NCI-H748 (cell line): Measurements from ENCODE around the gene HYPK.
"Not testable (repeated sequence)": the region's sequence is repeated elsewhere in the genome, so short reads cannot be mapped to it uniquely, and the experiment has no call there.

Experiments
- DNase-seq: peaks from one replicate; lab custom pipeline; 2025; ENCODE audit not compliant: unreplicated experiment; lab: John Stamatoyannopoulos, UW

The HYPK gene

DNA sequence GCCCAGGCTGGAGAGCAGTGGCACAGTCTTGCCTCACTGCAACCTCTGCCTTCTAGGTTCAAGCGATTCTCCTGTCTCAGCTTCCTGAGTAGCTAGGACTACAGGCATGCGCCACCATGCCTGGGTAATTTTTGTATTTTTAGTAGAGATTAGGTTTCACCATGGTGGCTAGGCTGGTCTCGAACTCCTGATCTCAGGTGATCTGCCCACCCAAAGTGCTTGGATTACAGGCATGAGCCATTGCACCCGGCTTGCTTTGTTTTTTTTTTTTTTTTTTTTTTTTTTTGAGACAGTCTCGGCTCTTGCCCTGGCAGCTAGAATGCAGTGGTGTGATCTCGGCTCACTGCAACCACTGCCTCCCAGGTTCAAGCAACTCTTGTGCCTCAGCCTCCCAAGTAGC is 32.1 kb downstream of the HYPK start:
- not testable (repeated sequence) for DNase-seq

DNA sequence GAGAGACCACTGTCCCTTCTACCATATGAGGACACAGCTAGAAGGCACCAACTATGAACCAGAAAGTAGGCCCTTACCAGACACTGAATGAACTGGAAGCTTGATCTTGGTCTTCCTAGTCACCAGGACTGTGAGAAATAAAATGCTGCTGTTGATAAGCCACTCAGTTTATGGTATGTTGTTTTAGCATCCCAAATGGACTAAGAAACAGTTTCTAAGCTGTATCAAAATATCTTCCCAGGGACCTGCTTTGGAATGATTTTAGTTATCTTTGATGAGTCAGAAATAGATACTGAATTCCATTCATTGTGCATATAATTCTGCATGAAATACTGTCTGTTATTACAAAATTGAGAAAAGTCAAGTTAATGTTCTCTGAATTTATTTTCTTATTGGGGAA is 45.0 kb downstream of the HYPK start:
- DNase-seq, result no peak

DNA sequence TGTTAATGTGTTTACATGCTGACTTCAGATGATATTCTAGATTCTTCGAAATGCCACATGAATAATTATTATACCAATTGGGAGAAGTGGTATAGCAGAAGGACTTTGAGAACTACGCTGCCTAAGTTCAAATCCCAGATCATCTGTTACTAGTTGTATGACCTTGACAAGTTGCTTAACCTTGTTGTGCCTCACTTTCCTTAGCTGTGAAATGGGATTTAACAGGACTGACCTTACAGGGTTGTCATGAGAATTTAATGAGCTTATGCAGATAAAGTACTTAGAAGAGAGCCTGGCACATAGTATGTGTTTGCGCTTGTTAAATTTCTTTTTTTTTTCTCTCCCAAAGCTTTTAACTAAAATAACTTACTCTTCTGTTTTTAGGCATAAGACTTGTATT is 50.9 kb downstream of the HYPK start:
- no peak for DNase-seq

DNA sequence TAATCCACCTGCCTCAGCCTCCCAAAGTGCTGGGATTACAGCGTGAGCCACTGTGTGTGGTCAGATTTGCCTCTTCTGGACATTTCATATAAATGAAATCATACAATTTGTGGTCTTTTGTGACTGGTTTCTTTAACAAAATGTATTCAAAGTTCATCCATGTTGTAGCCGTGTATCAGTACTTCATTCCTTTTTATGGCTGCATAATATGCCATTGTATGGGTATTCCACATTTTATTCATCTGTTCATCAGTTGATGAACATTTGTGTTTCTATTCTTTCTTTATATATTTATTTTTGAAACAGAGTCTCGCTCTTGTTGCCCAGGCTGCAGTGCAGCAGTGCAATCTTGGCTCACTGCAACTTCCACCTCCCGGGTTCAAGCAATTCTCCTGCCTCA is 52.2 kb downstream of the HYPK start:
- DNase-seq, result no peak
